Limb (tissue), 2 donors: ENCODE measurements around the gene C10orf53.

Source experiments
- DNase-seq, 2 donors: peaks; one replicate each; pipeline ENCODE4 v3.0.0-alpha.2; 2016; ENCODE audit errors: extremely low spot score in 2 of 2

The C10orf53 gene

DNA sequence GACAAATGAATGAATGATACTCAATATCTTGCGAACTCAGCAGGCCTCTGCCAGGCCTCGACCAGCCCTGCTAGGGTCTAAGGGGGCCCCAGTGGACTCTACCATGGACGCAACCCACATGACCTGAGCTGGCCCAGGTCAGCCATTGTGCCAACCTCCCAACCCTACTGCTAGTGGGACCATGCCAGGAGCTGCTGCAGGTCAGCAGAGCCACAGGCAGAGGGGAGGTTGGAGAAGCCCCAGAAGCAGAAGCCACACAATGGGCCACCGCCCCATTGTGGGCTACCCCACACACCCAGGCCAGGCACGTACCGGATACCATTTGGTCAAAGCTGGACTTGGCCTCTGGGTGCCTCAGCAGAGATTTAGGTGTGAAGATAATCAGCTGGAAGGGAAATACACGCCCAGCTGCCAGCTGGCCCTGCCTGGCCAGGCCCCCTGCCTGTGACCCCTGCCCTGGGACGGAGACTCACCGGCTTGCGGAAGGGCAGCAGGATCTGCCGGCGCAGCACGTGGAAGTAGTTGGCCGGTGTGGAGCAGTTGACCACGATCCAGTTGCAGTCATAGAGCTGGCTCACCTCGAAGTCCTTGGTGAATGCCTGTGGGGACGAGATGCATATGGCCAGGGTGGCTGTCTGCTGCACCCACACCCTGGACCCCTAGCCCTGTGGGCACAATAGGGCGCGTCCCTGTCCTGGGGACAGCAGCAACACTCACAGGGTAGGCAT is 58.2 kb downstream of the C10orf53 start:
- DNase-seq, result no peak

DNA sequence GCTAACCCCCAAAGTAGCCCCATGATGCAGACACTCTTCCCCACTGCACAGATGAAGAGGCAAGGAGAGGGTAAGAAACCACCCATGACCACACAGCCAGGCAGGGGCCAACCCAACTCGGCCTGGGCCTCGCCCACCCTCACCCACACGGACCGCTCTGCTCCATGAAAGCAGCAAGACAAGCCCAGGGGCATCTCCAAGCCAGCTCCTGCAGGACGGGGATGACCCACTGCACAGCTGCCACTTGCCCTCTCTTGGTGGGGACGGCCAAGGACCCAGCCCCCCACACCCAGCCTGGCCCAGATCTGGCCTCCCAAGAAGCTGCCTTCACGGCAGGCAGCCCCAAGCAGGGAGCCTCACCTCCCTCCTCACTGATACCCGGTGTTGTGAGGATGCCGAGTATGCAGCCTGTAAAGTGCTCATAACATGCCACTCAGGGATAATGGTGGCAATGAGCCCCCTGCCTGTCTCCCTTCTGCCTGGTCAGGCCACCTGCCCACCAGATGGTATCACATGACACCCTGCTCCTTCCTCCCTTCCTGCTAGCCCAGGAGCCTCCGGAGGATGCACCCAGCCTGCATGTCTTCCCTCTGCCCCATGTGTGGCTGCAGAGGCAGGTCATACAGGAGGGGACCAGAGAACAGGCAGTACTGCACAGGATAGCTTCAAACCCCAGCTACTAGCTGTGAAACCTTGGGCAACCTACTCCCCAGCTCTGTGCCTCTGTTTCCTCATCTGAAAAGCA is 59.3 kb downstream of the C10orf53 start:
- no peak for DNase-seq

- no peak for DNase-seq
Measured at GRCh38 chr10:49739426-49739825, 60.0 kb downstream of the C10orf53 start.

GRCh38 chr10:49740346-49741107 is 61.1 kb downstream of the C10orf53 start:
- no peak for DNase-seq

DNA sequence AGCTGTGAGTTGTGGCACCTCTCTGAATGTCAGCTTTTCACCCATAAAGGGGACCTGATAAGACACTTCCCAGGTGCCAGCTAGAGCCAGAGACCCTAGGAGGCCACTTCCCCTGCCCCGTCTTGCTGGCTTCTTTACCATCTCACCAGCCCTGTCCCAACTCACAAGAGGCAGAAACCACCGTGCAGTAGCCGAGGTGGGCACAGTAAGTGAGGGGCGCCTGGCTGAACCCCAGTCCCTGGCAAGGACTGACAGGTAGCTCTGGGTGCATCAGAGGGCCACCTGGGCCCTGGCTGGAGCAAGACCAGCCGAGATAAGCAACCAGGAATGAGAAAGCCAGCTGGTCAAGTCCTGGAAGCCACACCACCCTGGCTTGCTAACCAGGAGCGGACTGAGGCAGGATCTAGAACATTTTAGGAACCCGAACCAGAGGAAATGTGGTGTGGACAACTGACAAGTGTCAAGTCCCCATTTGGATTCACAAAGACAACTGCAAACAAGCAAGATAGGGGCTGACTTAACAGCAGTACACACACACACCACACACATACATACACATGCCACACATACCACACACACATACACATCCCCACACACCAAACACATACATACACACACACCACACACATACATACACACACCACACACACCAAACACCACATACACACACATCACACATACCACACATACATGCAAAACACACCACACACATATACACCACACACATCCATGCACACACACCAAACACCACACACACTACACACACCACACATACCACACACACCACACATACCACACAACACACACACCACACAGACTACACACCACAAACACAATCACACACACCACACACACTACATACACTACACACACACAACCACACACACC is 61.9 kb downstream of the C10orf53 start:
- DNase-seq, result no peak

DNA sequence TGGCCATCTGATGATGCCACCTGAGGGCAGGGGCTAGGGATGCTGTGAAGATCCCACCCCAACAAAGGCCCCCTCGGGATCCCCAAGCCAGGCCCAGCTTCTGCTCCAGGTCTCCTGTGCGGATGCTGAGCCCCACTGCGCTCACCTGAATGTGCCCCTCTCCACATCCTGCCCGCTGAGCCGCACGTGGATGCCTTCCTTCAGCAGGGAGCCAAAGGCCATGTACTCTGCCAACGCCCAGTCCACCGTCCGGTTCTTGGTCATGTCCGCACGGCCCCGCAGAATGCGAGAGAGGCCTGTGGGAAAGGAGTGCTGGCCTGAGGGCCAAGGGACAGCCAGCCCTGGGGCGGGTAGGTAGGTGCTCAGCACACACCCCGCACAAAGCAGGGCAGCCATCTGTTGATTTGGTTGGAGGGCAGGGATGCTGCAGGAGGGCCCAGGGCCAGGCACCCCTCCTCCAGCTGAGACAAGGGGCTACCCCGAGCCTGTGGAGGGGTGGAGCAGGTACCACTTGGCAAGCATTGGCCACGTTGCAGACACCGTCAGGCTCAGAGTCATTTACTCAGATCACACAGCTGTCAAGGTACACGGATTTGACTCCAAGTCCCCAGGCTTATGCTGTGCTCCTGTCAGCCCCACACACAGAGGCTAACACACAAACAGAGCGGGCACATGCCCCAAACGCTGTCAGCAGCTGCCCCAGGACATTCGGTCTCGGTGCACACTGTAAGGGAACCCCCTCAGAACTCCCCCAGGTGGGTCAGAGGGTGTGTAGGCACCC is 63.4 kb downstream of the C10orf53 start:
- DNase-seq, result no peak

DNA sequence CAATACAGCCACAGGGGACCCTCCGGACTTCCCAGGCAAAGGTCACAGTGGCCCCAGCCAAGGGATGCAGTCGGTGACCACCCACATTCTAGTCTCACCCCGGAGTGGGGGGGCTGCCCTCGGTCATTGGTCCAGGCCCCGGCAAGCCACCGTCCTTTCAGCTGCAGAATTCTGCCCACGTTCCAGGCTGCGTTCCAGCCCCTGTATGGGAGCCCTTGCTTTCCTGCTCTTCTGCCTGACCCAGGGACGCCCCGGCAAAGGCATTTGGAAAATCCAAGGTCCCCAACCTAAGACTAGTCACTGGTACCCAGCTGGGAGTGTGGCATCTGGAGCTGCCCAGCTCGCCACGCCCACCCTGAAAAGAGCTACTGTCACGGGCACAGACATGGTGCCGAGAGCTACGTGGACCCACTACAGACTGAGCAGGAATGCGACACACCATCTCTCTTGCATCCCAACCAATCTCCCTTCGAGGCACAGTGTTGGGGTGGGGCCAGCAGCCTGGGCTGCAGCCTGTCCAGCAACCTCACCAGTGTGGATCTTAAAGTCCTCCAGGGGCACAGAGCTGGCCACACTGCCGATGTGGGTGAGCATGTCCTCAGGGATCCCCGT is 64.1 kb downstream of the C10orf53 start:
- DNase-seq, result no peak

DNA sequence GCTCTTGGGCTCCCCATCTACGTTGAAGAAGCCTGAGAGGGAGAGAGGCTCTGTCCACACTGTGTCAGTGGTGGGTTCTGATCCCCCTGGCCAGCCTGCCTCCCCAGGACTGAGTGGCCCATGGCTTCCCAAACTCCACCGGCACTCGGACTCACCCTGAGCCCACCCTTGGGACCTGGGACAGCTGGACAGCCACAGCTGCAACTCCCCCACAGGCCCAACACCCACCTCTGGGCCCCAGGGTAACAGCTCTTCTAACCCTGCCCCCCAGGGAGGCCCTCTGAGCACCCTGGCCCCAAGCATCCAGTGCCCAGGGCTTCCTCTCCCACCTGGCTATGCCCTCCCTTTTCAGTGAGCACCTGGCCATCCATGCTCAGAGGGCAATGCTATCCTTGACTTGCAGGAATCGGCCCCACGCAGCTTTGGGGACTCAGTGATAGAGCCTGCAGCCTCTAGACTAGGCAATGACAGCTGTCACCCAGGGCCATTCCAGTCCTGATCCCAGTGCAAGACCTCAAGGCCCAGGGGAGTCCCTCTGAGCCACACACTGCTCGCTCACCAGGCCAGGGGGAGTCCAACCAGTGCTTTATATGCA is 64.7 kb downstream of the C10orf53 start:
- no peak for DNase-seq

DNA sequence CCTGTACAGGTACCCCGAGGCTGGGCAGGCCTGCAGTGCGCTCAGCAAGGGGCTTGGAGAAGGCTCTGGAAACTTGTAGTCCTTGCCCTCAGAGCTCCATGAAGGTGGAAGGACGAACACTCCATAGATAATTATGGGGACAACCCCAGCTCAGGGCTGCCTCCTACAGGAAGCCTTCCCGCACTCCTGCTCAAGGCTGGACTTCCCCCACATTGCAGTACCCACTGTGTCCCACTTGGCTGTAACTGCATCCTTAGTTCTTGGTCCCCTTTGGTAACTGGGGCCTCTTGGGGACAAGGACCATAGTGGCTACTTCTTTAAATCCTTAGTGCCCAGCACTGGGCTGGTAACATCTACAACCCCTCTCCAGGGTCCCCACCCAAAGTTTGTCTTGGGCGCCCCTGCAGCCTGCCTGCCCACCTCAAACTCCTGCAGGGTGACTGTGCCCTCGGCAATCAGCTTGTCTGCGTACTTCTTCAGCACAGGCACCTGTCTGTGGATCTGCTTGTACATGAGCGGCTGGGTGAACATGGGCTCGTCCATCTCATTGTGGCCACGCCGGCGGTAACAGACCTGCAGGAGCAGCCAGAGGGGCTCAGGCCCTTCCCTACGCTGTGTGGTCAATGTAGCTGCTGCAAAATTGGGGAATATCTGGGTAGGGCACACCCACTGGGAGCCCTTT is 65.6 kb downstream of the C10orf53 start:
- no peak for DNase-seq

DNA sequence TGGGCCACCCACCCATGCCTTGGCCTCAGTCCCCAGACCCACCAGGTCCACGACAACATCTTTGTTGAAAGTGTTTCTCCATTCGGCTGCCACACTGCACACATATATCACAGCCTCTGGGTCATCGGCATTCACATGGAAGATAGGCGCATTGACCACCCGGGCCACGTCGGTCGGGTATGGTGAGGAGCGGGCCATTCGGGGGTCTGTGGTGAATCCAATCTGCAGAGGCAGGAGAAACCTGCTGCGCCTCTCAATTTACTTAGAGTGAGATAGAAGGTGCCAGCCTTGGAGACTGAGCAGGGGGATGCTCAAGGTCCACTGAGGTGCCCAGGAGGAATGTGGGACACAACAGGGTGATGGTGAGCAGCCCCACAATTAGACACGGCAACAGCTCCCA is 66.3 kb downstream of the C10orf53 start:
- DNase-seq, result no peak

GRCh38 chr10:49746626-49747302 is 67.3 kb downstream of the C10orf53 start:
- DNase-seq, result no peak
